Measurements from ENCODE around the gene TRAM2.

Gene TRAM2

GRCh38 chr6:52566853-52567279 is 10.0 kb downstream of the TRAM2 start:
- DNase-seq (ENCODE audit: low read depth): no peak

GRCh38 chr6:52566201-52566600 is 10.7 kb downstream of the TRAM2 start:
- no peak for DNase-seq (ENCODE audit: low read depth)

GRCh38 chr6:52564856-52565255 is 12.0 kb downstream of the TRAM2 start:
- DNase-seq (ENCODE audit: low read depth): no peak

GRCh38 chr6:52562911-52563310 is 13.9 kb downstream of the TRAM2 start:
- DNase-seq (ENCODE audit: low read depth): no peak

GRCh38 chr6:52560462-52560861 is 16.4 kb downstream of the TRAM2 start:
- DNase-seq (ENCODE audit: low read depth): no peak

GRCh38 chr6:52558266-52559000 is 18.4 kb downstream of the TRAM2 start:
- DNase-seq (ENCODE audit: low read depth): no peak

- DNase-seq (ENCODE audit: low read depth): no peak
Observed at GRCh38 chr6:52557389-52558265, 19.2 kb downstream of the TRAM2 start.

GRCh38 chr6:52555518-52556233 is 21.2 kb downstream of the TRAM2 start:
- DNase-seq (ENCODE audit: low read depth): no peak

- DNase-seq (ENCODE audit: low read depth): no peak
Observed at GRCh38 chr6:52554684-52555280, 22.1 kb downstream of the TRAM2 start.

- no peak for DNase-seq (ENCODE audit: low read depth)
Observed at GRCh38 chr6:52553719-52554118, 23.1 kb downstream of the TRAM2 start.

GRCh38 chr6:52553158-52553557 is 23.7 kb downstream of the TRAM2 start:
- no peak for DNase-seq (ENCODE audit: low read depth)

GRCh38 chr6:52552278-52552643 is 24.6 kb downstream of the TRAM2 start:
- DNase-seq (ENCODE audit: low read depth): no peak

- no peak for DNase-seq (ENCODE audit: low read depth)
Observed at GRCh38 chr6:52551483-52552277, 25.2 kb downstream of the TRAM2 start.

- DNase-seq (ENCODE audit: low read depth): no peak
Observed at GRCh38 chr6:52550870-52551269, 26.0 kb downstream of the TRAM2 start.

- no peak for DNase-seq (ENCODE audit: low read depth)
Observed at GRCh38 chr6:52550014-52550575, 26.8 kb downstream of the TRAM2 start.

- no peak for DNase-seq (ENCODE audit: low read depth)
Observed at GRCh38 chr6:52549428-52549827, 27.4 kb downstream of the TRAM2 start.

GRCh38 chr6:52548999-52549398 is 27.9 kb downstream of the TRAM2 start:
- DNase-seq (ENCODE audit: low read depth): no peak

- no peak for DNase-seq (ENCODE audit: low read depth)
Observed at GRCh38 chr6:52548353-52548713, 28.5 kb downstream of the TRAM2 start.

- DNase-seq (ENCODE audit: low read depth): no peak
Observed at GRCh38 chr6:52547647-52548352, 29.1 kb downstream of the TRAM2 start.

- DNase-seq (ENCODE audit: low read depth): no peak
Observed at GRCh38 chr6:52546678-52547077, 30.2 kb downstream of the TRAM2 start.

GRCh38 chr6:52546192-52546591 is 30.7 kb downstream of the TRAM2 start:
- no peak for DNase-seq (ENCODE audit: low read depth)
